Type B pancreatic cell (in vitro differentiated cells): ENCODE data around the gene CBFA2T3. TPM values are rescaled to one million over a fixed set of nuclear protein-coding genes. Genes with fewer than 3 reads are reported as not detected.

Experiments
- DNase-seq: peaks from one replicate; pipeline ENCODE4 v3.0.0; 2021; ENCODE audit warnings: mixed read lengths; ENCODE audit not compliant: unreplicated experiment; ENCODE audit errors: extremely low spot score
- H3K27ac Mint-ChIP-seq: 2 replicates; pipeline ENCODE4 v1.8.0; 2021; ENCODE audit warnings: mild to moderate bottlenecking, mixed read lengths
- H3K27me3 Mint-ChIP-seq: 2 replicates; pipeline ENCODE4 v1.8.0; 2021; ENCODE audit warnings: mixed read lengths
- H3K36me3 Mint-ChIP-seq: 2 replicates; pipeline ENCODE4 v1.8.0; 2021; ENCODE audit warnings: mixed read lengths
- H3K4me1 Mint-ChIP-seq: one replicate; pipeline ENCODE4 v1.8.0; 2021; ENCODE audit warnings: mixed read lengths; ENCODE audit not compliant: unreplicated experiment
- H3K4me3 Mint-ChIP-seq: 2 replicates; pipeline ENCODE4 v1.8.0; 2021; ENCODE audit warnings: mild to moderate bottlenecking, mixed read lengths
- H3K9me3 Mint-ChIP-seq: 2 replicates; pipeline ENCODE4 v1.8.0; 2021; ENCODE audit warnings: mixed read lengths
- total RNA-seq: library from RNA; stranded (reverse); gene quantifications from 2 replicates; pipeline ENCODE4 v1.2.1, GENCODE V29; 2021; ENCODE audit warnings: low replicate concordance
- TF ChIP-seq, protein P1 (sequence below): fragments of 200-600 bp; sonication (generic); conservative IDR thresholded peaks from 2 replicates; pipeline ENCODE4 v1.5.0; 2021; ENCODE audit warnings: antibody characterized with exemption, mild to moderate bottlenecking

Gene CBFA2T3
- total RNA-seq, 1 donor from 2014 or later = 8.9 TPM

DNA sequence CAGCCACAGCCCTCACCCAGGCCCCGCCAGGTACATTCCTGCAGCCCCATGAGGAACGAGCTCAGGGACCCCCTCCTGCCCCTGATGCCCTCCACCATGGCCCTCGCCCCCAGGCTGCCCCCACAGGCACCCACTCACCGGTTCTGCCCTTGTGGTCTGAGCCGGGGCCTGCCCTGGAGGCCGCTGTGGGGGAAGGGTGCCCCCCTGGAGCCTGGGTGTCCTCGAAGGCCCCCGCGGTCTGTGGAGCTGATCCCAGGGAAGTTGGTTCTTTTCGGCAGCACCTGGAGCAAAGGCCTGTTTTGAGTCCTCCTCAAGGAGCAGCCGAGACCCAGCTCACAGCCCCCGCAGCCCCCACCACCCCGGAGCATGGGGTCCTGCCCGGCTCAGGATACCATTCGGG, 112.9 kb downstream of the CBFA2T3 start:
- Mint-ChIP-seq H3K4me3 (no peak overlapping the region), H3K36me3 (no peaks in the 10 kb centered on the region), H3K27me3 (no peaks in the 10 kb centered on the region), H3K9me3 (no peaks in the 10 kb centered on the region), H3K27ac (no peak overlapping the region), H3K4me1 (no peaks in the 10 kb centered on the region)
- no peak for DNase-seq
- TF ChIP-seq, protein P1, sequence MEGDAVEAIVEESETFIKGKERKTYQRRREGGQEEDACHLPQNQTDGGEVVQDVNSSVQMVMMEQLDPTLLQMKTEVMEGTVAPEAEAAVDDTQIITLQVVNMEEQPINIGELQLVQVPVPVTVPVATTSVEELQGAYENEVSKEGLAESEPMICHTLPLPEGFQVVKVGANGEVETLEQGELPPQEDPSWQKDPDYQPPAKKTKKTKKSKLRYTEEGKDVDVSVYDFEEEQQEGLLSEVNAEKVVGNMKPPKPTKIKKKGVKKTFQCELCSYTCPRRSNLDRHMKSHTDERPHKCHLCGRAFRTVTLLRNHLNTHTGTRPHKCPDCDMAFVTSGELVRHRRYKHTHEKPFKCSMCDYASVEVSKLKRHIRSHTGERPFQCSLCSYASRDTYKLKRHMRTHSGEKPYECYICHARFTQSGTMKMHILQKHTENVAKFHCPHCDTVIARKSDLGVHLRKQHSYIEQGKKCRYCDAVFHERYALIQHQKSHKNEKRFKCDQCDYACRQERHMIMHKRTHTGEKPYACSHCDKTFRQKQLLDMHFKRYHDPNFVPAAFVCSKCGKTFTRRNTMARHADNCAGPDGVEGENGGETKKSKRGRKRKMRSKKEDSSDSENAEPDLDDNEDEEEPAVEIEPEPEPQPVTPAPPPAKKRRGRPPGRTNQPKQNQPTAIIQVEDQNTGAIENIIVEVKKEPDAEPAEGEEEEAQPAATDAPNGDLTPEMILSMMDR = no peak

DNA sequence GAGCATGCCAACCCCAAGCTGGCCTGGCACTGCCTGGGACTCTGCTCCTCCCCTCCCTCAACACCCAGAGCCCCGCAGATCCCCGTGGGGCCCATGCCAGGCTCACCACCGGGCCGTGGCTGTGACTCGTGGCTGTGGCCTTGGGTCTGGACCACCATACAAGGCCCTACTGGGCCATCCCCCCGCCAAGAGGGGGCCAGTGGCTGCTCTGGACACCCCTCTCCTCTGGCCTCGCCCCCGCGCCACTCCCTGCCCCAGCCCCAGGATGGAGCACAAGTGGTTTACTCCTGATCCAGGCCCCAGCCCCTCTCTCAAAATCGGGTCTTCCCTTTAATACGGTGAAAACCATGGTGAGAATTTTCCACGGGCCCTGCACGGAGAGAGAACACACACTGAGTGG, 113.6 kb downstream of the CBFA2T3 start:
- Mint-ChIP-seq H3K4me3 (no peak overlapping the region), H3K27me3 (no peaks in the 10 kb centered on the region), H3K9me3 (no peaks in the 10 kb centered on the region), H3K36me3 (no peaks in the 10 kb centered on the region), H3K4me1 (peaks cover 3% of the 10 kb centered on the region), H3K27ac (no peak overlapping the region)
- no peak for DNase-seq
- TF ChIP-seq, protein P1 = no peak

DNA sequence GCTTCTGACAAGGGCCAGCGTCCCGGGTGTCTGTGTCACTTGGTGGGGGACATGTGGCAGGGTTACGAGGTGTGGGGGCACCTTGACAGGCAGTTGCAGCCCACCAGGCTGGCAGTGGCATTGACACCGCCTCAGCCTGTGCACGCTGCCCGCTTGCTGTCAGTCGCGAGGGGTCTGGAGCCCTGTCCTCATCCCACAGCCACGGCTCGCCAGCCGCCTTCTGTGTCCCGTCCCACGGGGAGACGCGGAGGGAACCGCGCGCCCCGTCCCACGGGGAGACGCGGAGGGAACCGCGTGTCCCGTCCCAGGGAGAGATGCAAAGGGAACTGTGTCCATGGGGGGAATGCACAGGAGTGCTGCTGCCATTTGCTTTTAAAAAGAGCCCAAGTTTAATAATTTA, 114.0 kb downstream of the CBFA2T3 start:
- Mint-ChIP-seq H3K27ac (no peak overlapping the region), H3K4me3 (no peak overlapping the region), H3K9me3 (no peaks in the 10 kb centered on the region), H3K27me3 (no peaks in the 10 kb centered on the region), H3K36me3 (no peaks in the 10 kb centered on the region), H3K4me1 (peaks cover 8% of the 10 kb centered on the region)
- TF ChIP-seq, protein P1 = no peak
- DNase-seq = no peak

DNA sequence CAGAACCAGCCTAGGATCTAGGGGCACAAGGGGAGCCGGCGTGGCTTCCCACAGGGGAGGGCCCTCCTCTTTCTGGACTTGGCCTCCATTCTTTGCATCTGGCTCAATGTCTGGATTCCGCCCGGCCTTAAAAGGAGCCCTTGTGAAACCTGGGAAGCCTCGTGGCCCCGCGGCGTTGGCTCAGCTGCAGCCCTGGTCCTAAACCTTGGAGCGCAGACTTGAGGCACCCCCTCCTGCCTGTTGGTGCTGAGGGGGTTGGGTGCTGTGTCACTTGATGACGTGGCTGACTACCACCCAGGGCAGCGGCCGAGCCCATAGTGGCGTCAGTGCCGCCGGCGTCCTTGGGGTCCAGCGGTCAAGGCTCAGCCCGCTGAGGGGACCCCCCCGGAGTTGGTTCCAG, 115.6 kb downstream of the CBFA2T3 start:
- Mint-ChIP-seq H3K4me3 (no peak overlapping the region), H3K9me3 (no peaks in the 10 kb centered on the region), H3K4me1 (peaks cover 10% of the 10 kb centered on the region), H3K27me3 (no peaks in the 10 kb centered on the region), H3K36me3 (no peaks in the 10 kb centered on the region), H3K27ac (no peak overlapping the region)
- TF ChIP-seq, protein P1 = no peak
- DNase-seq = no peak

DNA sequence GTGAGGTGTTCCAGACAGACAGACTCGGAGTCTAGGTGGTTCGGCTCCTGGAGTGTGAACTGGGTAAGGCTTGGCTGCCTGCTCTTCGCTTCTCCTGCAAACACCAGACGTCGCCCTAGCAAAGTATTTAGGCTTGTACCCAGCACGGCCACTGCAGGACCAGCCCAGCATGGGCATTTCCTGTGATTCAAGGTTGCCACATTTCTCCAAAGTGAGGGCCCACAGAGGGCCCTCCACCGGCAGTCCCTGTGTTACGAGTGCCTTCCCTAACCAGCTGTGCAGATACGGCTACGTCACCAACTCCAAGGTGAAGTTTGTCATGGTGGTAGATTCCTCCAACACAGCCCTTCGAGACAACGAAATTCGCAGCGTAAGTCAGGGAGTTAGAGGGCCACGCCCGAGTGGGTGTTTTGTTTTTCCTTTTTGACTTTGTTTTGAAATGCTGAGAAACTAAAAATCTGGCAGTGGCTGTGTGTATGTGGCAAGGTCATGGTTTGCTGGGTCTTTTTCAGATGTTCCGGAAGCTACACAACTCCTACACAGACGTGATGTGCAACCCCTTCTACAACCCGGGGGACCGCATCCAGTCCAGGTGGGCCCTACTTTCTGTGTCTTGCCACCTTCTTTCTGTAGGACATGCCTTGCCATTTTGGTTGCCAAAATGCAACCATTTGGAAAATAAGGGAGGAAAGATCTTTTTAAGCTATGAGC, 117.5 kb downstream of the CBFA2T3 start:
- Mint-ChIP-seq H3K36me3 (no peaks in the 10 kb centered on the region), H3K4me1 (peaks cover 10% of the 10 kb centered on the region), H3K27ac (no peak overlapping the region), H3K9me3 (no peaks in the 10 kb centered on the region), H3K4me3 (peak overlapping the region; percentile 20), H3K27me3 (no peaks in the 10 kb centered on the region)
- DNase-seq = no peak
- TF ChIP-seq, protein P1 = no peak
